Liver (tissue), 9 donors: Measurements from ENCODE around the gene BNC2. TPM values are rescaled to one million over a fixed set of nuclear protein-coding genes. Genes with fewer than 3 reads are reported as not detected.

Experiments used
- DNase-seq: peaks from one replicate; pipeline ENCODE4 v3.0.0-alpha.2; 2017; ENCODE audit warnings: low spot score
- H3K27ac ChIP-seq, 2 donors: one replicate each; pipeline ENCODE4 v1.7.0; 2013; ENCODE audit warnings: inconsistent platforms in 2 of 2, low read length in 2 of 2, control low read depth in 1 of 2, low read depth in 1 of 2, mild to moderate bottlenecking in 1 of 2
- H3K27me3 ChIP-seq, 4 donors: one replicate each; pipeline versions ENCODE4 v1.6.1 to v1.7.0; 2013; ENCODE audit warnings: low read length in 3 of 4, inconsistent platforms in 1 of 4, mild to moderate bottlenecking in 1 of 4, moderate library complexity in 1 of 4; ENCODE audit not compliant: control insufficient read depth in 4 of 4, insufficient read depth in 4 of 4
- H3K36me3 ChIP-seq, 4 donors: one replicate each; pipeline versions ENCODE4 v1.6.1 to v1.7.0; 2013; ENCODE audit warnings: low read length in 3 of 4, mild to moderate bottlenecking in 3 of 4, low read depth in 1 of 4, moderate library complexity in 1 of 4; ENCODE audit not compliant: control insufficient read depth in 4 of 4, insufficient read depth in 3 of 4
- H3K4me1 ChIP-seq, 4 donors: one replicate each; pipeline versions ENCODE4 v1.6.1 to v1.7.0; 2013; ENCODE audit warnings: low read length in 3 of 4, mild to moderate bottlenecking in 3 of 4, moderate library complexity in 1 of 4; ENCODE audit not compliant: control insufficient read depth in 4 of 4, insufficient read depth in 4 of 4
- H3K4me3 ChIP-seq, 3 donors: one replicate each; pipeline versions ENCODE4 v1.6.1 to v1.7.0; 2013; ENCODE audit warnings: low read length in 3 of 3, control low read depth in 1 of 3, low read depth in 1 of 3, mild to moderate bottlenecking in 1 of 3
- H3K9ac ChIP-seq, 2 donors: one replicate each; pipeline ENCODE4 v1.7.0; 2013; ENCODE audit warnings: low read length in 2 of 2, mild to moderate bottlenecking in 2 of 2, moderate library complexity in 2 of 2, control low read depth in 1 of 2, low read depth in 1 of 2
- H3K9me3 ChIP-seq, 4 donors: one replicate each; pipeline versions ENCODE4 v1.6.1 to v1.7.0; 2013; ENCODE audit warnings: low read length in 3 of 4; ENCODE audit not compliant: control insufficient read depth in 4 of 4
- ATF3 ChIP-seq: IDR thresholded peaks from 2 replicates; pipeline ENCODE4 v1.6.1; 2016; ENCODE audit warnings: antibody characterized with exemption
- EGR1 ChIP-seq, 2 donors: IDR thresholded peaks; 2 replicates each; pipeline ENCODE4 v1.6.1; 2016 to 2018; ENCODE audit warnings: antibody characterized with exemption in 2 of 2, low read depth in 2 of 2
- FOXA1 ChIP-seq: IDR thresholded peaks from 2 replicates; pipeline ENCODE4 v1.6.1; 2016; ENCODE audit warnings: antibody characterized with exemption
- FOXA2 ChIP-seq: IDR thresholded peaks from 2 replicates; pipeline ENCODE4 v1.6.1; 2016; ENCODE audit warnings: antibody characterized with exemption
- GABPA ChIP-seq, 2 donors: IDR thresholded peaks in 1 of 2; conservative IDR thresholded peaks in 1 of 2; 2 replicates each; pipeline ENCODE4 v1.6.1; 2016; ENCODE audit warnings: antibody characterized with exemption in 2 of 2, mild to moderate bottlenecking in 1 of 2, moderate library complexity in 1 of 2
- HNF4A ChIP-seq, 2 donors: conservative IDR thresholded peaks; 2 replicates each; pipeline ENCODE4 v1.6.1; 2016; ENCODE audit warnings: antibody characterized with exemption in 2 of 2, mild to moderate bottlenecking in 2 of 2
- HNF4G ChIP-seq: IDR thresholded peaks from 2 replicates; pipeline ENCODE4 v1.6.1; 2016; ENCODE audit warnings: antibody characterized with exemption
- JUND ChIP-seq, 2 donors: IDR thresholded peaks; 2 replicates each; pipeline ENCODE4 v1.6.1; 2016; ENCODE audit warnings: antibody characterized with exemption in 2 of 2
- MAX ChIP-seq: IDR thresholded peaks from 2 replicates; pipeline ENCODE4 v1.6.1; 2016; ENCODE audit warnings: antibody characterized with exemption
- NR2F2 ChIP-seq: IDR thresholded peaks from 2 replicates; pipeline ENCODE4 v1.6.1; 2016; ENCODE audit warnings: antibody characterized with exemption
- RAD21 ChIP-seq, 2 donors: IDR thresholded peaks; 2 replicates each; pipeline ENCODE4 v1.6.1; 2016; ENCODE audit warnings: antibody characterized with exemption in 2 of 2, mild to moderate bottlenecking in 2 of 2
- RXRA ChIP-seq, 2 donors: IDR thresholded peaks; 2 replicates each; pipeline ENCODE4 v1.6.1; 2017 to 2018; ENCODE audit warnings: antibody characterized with exemption in 2 of 2, mild to moderate bottlenecking in 1 of 2
- SP1 ChIP-seq: IDR thresholded peaks from 2 replicates; pipeline ENCODE4 v1.6.1; 2018; ENCODE audit warnings: antibody characterized with exemption, mild to moderate bottlenecking
- TAF1 ChIP-seq: conservative IDR thresholded peaks from 2 replicates; pipeline ENCODE4 v1.6.1; 2016; ENCODE audit warnings: antibody characterized with exemption, mild to moderate bottlenecking
- YY1 ChIP-seq: IDR thresholded peaks from 2 replicates; pipeline ENCODE4 v1.6.1; 2016; ENCODE audit warnings: antibody characterized with exemption, mild to moderate bottlenecking
- ZBTB33 ChIP-seq: IDR thresholded peaks from 2 replicates; pipeline ENCODE4 v1.6.1; 2016; ENCODE audit warnings: antibody characterized with exemption
- WGBS: extraction: QIAGEN DNeasy Blood & Tissue Kit; methylation state at CpG from one replicate; pipeline ENCODE4 v1.1.7; 2013; 5-methylcytosine and 5-hydroxymethylcytosine counted together
- polyA plus RNA-seq, 2 donors: library from polyadenylated mRNA; stranded (reverse) in 1 of 2; unstranded in 1 of 2; fragments of 200-250 nt in 1 of 2; fragments of >200 nt in 1 of 2; fragmentation: Nextera tagmentation in 1 of 2; extraction: Ambion mirVana in 1 of 2; gene quantifications; one replicate each; pipeline versions ENCODE4 v1.2.1 to v1.2.3, GENCODE V29; 2013 to 2015
- total RNA-seq, 2 donors: library from RNA; depleted of rRNA; stranded (reverse); fragments of >200 nt; gene quantifications; one replicate each; pipeline ENCODE4 v1.2.3, GENCODE V29; 2014
- TF ChIP-seq, protein P1 (sequence below): IDR thresholded peaks from 2 replicates; pipeline ENCODE4 v1.6.1; 2016; ENCODE audit warnings: antibody characterized with exemption, mild to moderate bottlenecking
- TF ChIP-seq, protein P2 (sequence below): fragments of 150-350 bp; IDR thresholded peaks from 2 replicates; pipeline ENCODE4 v1.5.1; 2017; ENCODE audit warnings: improper control_type of control experiment, low read depth, low read length; ENCODE audit not compliant: missing input control
- donor health status: healthy.
- donor health status: healthy.
- donor health status: healthy.
- donor health status: healthy.
- donor health status: healthy.

BNC2 gene
- total and polyA plus RNA-seq, 4 donors = 0.07 to 0.67 (median 0.08) TPM

- TF ChIP-seq ZBTB33 = no peak
Observed at GRCh38 chr9:16627967-16628366, 242.5 kb downstream of the BNC2 start (continued).

DNA sequence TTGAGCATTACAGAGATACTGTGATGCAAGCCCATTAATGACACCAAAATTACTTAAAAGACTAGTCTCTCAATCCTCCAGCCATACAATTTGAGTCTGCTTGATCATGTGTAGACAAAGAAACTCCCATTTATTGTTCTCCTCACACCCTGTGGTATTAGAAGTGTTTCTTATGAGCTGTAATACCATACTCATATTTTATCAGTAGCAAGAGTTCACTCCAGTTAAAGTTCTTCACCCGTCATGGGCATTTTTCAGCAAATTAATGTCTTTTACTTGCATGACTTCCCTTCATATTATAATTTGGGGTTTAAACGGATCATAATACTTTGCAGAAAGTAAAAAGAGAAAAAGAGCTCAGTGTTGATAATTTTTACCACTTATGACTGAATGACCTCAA, 242.9 kb downstream of the BNC2 start:
- Histone ChIP-seq H3K9me3 (no peaks in the 10 kb centered on the region), H3K9ac (no peak overlapping the region), H3K27me3 (peaks cover 0 to 3% (median 0%) of the 10 kb centered on the region in 4 donors), H3K27ac (no peak overlapping the region), H3K36me3 (no peaks in the 10 kb centered on the region), H3K4me3 (no peak overlapping the region), H3K4me1 (no peaks in the 10 kb centered on the region)
- 90% methylated on average over 2 of the region's 2 CpGs for WGBS
- TF ChIP-seq JUND (IDR thresholded peaks at IDR 0.05) = no peak
- TF ChIP-seq EGR1 (IDR thresholded peaks at IDR 0.05; ENCODE audit: low read depth in 2 of 2) = no peak
- no peak for TF ChIP-seq HNF4G
- no peak for TF ChIP-seq RAD21 (IDR thresholded peaks at IDR 0.05)
- TF ChIP-seq SP1 = no peak
- TF ChIP-seq YY1 = no peak
- no peak for TF ChIP-seq GABPA (IDR thresholded peaks at IDR 0.05 in 1 of 2, conservative IDR thresholded peaks at IDR 0.05 in 1 of 2)
- no peak for TF ChIP-seq FOXA1
- no peak for TF ChIP-seq NR2F2
- no peak for TF ChIP-seq TAF1
- no peak for TF ChIP-seq RXRA (IDR thresholded peaks at IDR 0.05)
- TF ChIP-seq ZBTB33 = no peak
- TF ChIP-seq MAX = no peak
- TF ChIP-seq, protein P1, sequence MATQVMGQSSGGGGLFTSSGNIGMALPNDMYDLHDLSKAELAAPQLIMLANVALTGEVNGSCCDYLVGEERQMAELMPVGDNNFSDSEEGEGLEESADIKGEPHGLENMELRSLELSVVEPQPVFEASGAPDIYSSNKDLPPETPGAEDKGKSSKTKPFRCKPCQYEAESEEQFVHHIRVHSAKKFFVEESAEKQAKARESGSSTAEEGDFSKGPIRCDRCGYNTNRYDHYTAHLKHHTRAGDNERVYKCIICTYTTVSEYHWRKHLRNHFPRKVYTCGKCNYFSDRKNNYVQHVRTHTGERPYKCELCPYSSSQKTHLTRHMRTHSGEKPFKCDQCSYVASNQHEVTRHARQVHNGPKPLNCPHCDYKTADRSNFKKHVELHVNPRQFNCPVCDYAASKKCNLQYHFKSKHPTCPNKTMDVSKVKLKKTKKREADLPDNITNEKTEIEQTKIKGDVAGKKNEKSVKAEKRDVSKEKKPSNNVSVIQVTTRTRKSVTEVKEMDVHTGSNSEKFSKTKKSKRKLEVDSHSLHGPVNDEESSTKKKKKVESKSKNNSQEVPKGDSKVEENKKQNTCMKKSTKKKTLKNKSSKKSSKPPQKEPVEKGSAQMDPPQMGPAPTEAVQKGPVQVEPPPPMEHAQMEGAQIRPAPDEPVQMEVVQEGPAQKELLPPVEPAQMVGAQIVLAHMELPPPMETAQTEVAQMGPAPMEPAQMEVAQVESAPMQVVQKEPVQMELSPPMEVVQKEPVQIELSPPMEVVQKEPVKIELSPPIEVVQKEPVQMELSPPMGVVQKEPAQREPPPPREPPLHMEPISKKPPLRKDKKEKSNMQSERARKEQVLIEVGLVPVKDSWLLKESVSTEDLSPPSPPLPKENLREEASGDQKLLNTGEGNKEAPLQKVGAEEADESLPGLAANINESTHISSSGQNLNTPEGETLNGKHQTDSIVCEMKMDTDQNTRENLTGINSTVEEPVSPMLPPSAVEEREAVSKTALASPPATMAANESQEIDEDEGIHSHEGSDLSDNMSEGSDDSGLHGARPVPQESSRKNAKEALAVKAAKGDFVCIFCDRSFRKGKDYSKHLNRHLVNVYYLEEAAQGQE = no peak
- TF ChIP-seq FOXA2 = no peak
- TF ChIP-seq ATF3 = no peak
- TF ChIP-seq, protein P2, sequence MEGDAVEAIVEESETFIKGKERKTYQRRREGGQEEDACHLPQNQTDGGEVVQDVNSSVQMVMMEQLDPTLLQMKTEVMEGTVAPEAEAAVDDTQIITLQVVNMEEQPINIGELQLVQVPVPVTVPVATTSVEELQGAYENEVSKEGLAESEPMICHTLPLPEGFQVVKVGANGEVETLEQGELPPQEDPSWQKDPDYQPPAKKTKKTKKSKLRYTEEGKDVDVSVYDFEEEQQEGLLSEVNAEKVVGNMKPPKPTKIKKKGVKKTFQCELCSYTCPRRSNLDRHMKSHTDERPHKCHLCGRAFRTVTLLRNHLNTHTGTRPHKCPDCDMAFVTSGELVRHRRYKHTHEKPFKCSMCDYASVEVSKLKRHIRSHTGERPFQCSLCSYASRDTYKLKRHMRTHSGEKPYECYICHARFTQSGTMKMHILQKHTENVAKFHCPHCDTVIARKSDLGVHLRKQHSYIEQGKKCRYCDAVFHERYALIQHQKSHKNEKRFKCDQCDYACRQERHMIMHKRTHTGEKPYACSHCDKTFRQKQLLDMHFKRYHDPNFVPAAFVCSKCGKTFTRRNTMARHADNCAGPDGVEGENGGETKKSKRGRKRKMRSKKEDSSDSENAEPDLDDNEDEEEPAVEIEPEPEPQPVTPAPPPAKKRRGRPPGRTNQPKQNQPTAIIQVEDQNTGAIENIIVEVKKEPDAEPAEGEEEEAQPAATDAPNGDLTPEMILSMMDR = no peak
- TF ChIP-seq HNF4A (conservative IDR thresholded peaks at IDR 0.05) = no peak
- DNase-seq = no peak
